Stimulated activated CD4-positive, alpha-beta T cell treated with anti-CD3 and anti-CD28 coated beads, TNF-alpha, amount 100 ng/mL, for 1 hour (primary cell): ENCODE measurements around the gene CCL21.

ENCODE experiments used
- DNase-seq, 3 donors: peaks; one replicate each; pipeline ENCODE4 v3.0.0-alpha.2; 2020; ENCODE audit warnings: low read depth in 3 of 3, low spot score in 1 of 3

The CCL21 gene

DNA sequence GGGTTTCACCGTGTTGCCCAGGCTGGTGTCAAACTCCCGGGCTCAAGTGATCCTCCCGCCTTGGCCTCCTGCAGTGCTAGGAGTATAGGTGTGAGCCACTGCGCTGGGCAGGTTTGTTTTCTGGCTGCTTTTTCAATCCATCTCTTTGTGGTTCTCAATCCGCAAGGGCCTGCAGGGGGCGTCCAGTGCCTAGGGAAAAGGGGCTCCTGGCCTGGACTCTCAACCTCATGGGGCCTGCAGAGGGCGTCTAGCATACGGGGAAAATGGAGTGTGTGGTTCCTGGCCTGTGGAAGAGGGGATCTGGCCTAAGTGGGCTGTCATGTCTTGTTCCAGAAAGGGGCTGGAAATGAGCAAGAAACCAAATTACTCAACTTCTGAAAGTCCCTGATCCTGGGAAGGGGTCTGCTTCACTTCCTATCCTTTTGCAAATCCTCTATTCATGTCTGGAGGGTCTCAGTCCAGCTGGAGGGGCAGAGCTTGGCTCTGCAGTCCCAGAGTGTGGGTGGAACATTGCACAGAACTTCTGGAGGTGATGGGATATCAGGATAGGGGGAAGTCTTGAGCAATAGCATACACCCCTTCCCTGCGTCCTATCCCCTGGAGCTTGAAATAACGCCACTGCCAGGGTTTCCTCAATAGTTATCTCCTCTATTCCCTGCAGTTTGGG lies 34.8 kb downstream of the CCL21 start:
- peak in 2 of 3 donors; percentile 10 to 35 for DNase-seq

DNA sequence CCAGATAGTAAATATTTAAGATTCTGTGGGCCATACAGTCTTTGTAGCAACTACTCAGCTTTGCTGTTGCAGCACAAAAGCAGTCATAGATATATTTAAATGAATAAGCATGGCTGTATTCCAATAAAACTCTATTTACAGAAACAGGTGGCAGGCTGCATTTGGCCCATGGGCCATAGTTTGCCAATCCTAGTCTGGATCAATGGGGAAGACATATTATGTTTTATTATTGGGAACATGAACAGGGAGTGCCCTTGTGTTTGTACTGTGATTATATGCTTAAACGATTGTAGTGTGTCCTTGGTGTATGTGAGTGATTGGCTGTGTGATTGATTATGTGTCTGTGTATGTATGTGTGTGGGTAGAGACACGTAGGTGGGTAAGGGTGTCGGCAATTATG lies 35.5 kb downstream of the CCL21 start:
- no peak for DNase-seq

- DNase-seq: no peak
These were observed 38.6 kb downstream of the CCL21 start for GRCh38 chr9:34671307-34671706.

- no peak for DNase-seq
These were observed 40.0 kb downstream of the CCL21 start for GRCh38 chr9:34669809-34670562.

GRCh38 chr9:34665381-34666250 lies 44.3 kb downstream of the CCL21 start:
- DNase-seq: peak; percentile 72 to 83 (median 77)

DNA sequence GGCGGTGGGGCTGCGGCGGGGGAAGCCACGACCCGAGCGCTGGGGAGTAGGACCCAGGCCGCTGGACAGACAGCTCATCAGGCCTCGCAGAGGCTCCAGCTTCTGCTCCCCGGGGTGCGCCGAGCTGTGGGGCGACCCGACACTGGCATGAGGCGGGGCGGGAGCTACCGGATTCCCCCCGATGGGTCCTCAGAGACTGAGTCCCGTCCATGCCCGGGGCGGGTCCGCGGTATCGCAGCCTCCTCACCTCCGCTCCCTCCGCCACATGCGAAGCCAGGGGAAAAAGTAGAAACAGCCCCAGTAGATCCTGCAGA lies 44.9 kb downstream of the CCL21 start:
- no peak for DNase-seq

GRCh38 chr9:34664281-34665066 lies 45.5 kb downstream of the CCL21 start:
- peak; percentile 10 to 70 (median 29) for DNase-seq

GRCh38 chr9:34663303-34663605 lies 46.7 kb downstream of the CCL21 start:
- DNase-seq: no peak

DNA sequence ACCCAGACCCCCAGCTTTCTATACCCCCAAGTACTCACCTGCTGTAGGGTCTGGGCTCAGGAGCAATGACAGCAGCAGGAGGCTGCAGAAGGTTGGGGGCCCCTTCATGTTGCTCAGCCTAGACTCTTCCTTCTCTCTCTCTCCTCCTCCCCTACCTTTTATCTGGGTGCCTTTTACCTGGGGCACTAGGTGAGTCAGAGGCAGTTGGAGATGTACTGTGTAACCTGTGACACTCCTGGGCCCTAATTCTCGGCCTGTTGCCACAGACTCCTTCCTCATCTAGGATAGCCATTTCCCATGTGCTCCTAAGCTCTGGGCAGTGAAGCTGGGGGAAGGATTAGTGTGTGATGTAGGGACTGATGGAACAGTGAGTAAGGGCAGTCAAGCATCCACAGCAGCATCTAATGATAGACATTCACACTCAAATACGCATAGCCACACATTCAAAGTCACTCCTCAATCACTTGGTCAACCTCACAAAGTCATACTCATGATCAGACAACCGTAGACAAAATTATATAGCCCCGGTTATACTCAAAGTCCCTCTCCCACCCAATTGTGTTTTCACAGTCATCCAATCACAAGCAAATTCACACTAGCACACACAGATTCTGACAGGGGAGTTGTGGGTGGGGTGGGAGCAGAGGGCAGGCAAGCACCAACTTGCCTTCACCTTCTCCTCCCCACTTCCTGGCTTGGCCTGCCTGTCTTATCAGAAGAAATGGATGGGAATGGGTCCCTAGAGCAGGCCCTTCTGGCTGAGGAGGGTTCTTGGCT lies 47.2 kb downstream of the CCL21 start, which contains the start of gene CCL27:
Gene CCL27 (minus strand): TSS at position 132 of the 777 bp plus-strand sequence. CDS start 24 bp downstream, at position 108.
- no peak for DNase-seq

DNA sequence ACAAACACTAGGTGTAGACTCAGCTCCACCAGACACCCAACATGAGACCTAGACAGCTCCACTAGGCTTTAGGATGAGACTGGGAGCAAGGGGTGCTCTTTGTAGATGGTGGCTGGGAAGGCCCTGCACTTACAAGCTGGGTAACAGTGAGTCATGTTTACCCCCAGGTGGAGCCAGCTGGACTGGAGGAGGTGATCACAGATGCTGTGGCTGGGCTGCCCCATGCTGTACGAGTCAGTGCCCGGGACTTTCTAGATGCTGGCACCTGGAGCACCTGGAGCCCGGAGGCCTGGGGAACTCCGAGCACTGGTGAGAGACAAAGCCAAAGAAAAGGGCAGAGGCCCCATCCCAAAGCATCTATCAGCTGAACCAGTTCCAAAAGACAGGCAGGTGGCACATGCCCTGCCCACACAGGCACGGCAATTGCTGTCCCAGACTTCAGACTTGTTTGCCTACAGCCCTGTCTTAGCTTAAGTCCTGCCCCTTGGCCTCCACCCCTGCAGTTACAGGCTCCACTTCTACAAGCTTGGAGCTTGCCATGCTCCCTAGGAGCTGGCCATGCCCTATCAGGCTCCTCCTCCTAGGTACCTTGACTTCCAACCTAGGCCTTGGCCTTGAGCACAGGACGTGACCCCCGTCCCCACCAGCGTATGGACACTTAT lies 50.2 kb downstream of the CCL21 start:
- DNase-seq: no peak
